Thymus (tissue), 11 donors: ENCODE results near the gene DAPL1. TPM values are rescaled to one million over a fixed set of nuclear protein-coding genes. Genes with fewer than 3 reads are reported as not detected.

ENCODE experiments used
- DNase-seq, 9 donors: peaks; one replicate each; pipeline ENCODE4 v3.0.0-alpha.2; 2013; ENCODE audit warnings: low spot score in 9 of 9, low read depth in 6 of 9, missing footprints in 1 of 9
- H3K27ac ChIP-seq, 2 donors: one replicate each; pipeline ENCODE4 v1.5.1; 2013; ENCODE audit warnings: control low read depth in 1 of 2, low read depth in 1 of 2, low read length in 1 of 2, mild to moderate bottlenecking in 1 of 2, moderate library complexity in 1 of 2
- H3K27me3 ChIP-seq, 2 donors: one replicate each; pipeline ENCODE4 v1.5.1; 2013; ENCODE audit warnings: low read length in 1 of 2; ENCODE audit not compliant: control insufficient read depth in 2 of 2, insufficient read depth in 1 of 2
- H3K36me3 ChIP-seq, 2 donors: one replicate each; pipeline ENCODE4 v1.5.1; 2013; ENCODE audit warnings: low read length in 1 of 2, mild to moderate bottlenecking in 1 of 2, moderate library complexity in 1 of 2; ENCODE audit not compliant: control insufficient read depth in 2 of 2, insufficient read depth in 2 of 2
- H3K4me1 ChIP-seq, 2 donors: one replicate each; pipeline ENCODE4 v1.5.1; 2013; ENCODE audit warnings: low read length in 2 of 2; ENCODE audit not compliant: control insufficient read depth in 2 of 2, insufficient read depth in 2 of 2
- H3K4me3 ChIP-seq, 2 donors: one replicate each; pipeline ENCODE4 v1.5.1; 2013; ENCODE audit warnings: low read length in 2 of 2, control low read depth in 1 of 2, mild to moderate bottlenecking in 1 of 2
- H3K9me3 ChIP-seq, 2 donors: one replicate each; pipeline ENCODE4 v1.5.1; 2013; ENCODE audit warnings: low read length in 1 of 2, mild to moderate bottlenecking in 1 of 2; ENCODE audit not compliant: control insufficient read depth in 2 of 2, insufficient read depth in 1 of 2
- WGBS: extraction: QIAGEN DNeasy Blood & Tissue Kit; methylation state at CpG from one replicate; pipeline ENCODE4 v1.1.7; 2013; 5-methylcytosine and 5-hydroxymethylcytosine counted together
- polyA plus RNA-seq: library from polyadenylated mRNA; stranded (reverse); fragments of 200-250 nt; gene quantifications from one replicate; pipeline ENCODE4 v1.2.3, GENCODE V29; 2013
- total RNA-seq: library from RNA; stranded (reverse); fragments of 120-200 nt; gene quantifications from one replicate; pipeline ENCODE4 v1.2.4, GENCODE V29; 2013
- donor health status: healthy.

DAPL1 gene
- total and polyA plus RNA-seq, 2 donors: 2.9 to 47.4 TPM

GRCh38 chr2:158774681-158775080 lies 20.4 kb upstream of the DAPL1 start:
- no peaks in the 10 kb centered on the region for H3K36me3 ChIP-seq
- DNase-seq: no peak
- WGBS: 93% methylated on average over 1 of the region's 1 CpG
- no peaks in the 10 kb centered on the region for H3K9me3 ChIP-seq
- H3K27ac ChIP-seq: no peak overlapping the region
- H3K4me3 ChIP-seq: no peak overlapping the region
- H3K4me1 ChIP-seq: no peaks in the 10 kb centered on the region
- H3K27me3 ChIP-seq: no peaks in the 10 kb centered on the region

GRCh38 chr2:158775273-158776027 lies 19.7 kb upstream of the DAPL1 start:
- H3K27me3 ChIP-seq: no peaks in the 10 kb centered on the region
- WGBS: 98% methylated on average over 3 of the region's 3 CpGs
- no peak for DNase-seq
- H3K4me3 ChIP-seq: no peak overlapping the region
- H3K27ac ChIP-seq: no peak overlapping the region
- no peaks in the 10 kb centered on the region for H3K36me3 ChIP-seq
- H3K4me1 ChIP-seq: no peaks in the 10 kb centered on the region
- no peaks in the 10 kb centered on the region for H3K9me3 ChIP-seq

- no peaks in the 10 kb centered on the region for H3K27me3 ChIP-seq
- no peaks in the 10 kb centered on the region for H3K4me1 ChIP-seq
- DNase-seq: no peak
- no peaks in the 10 kb centered on the region for H3K9me3 ChIP-seq
- no peak overlapping the region for H3K27ac ChIP-seq
- H3K4me3 ChIP-seq: no peak overlapping the region
- no peaks in the 10 kb centered on the region for H3K36me3 ChIP-seq
- 94% methylated on average over 2 of the region's 2 CpGs for WGBS
These were observed 18.9 kb upstream of the DAPL1 start for GRCh38 chr2:158776231-158776630.

GRCh38 chr2:158777077-158777476 lies 18.0 kb upstream of the DAPL1 start:
- Histone ChIP-seq H3K9me3 (no peaks in the 10 kb centered on the region), H3K4me3 (no peak overlapping the region), H3K27ac (no peak overlapping the region), H3K27me3 (no peaks in the 10 kb centered on the region), H3K4me1 (no peaks in the 10 kb centered on the region), H3K36me3 (no peaks in the 10 kb centered on the region)
- DNase-seq: no peak
- WGBS: 93% methylated on average over 3 of the region's 3 CpGs

GRCh38 chr2:158778243-158778642 lies 16.9 kb upstream of the DAPL1 start:
- H3K9me3 ChIP-seq: no peaks in the 10 kb centered on the region
- no peaks in the 10 kb centered on the region for H3K27me3 ChIP-seq
- no peak overlapping the region for H3K4me3 ChIP-seq
- no peak for DNase-seq
- no peak overlapping the region for H3K27ac ChIP-seq
- WGBS: 99% methylated on average over 2 of the region's 2 CpGs
- no peaks in the 10 kb centered on the region for H3K4me1 ChIP-seq
- no peaks in the 10 kb centered on the region for H3K36me3 ChIP-seq

- WGBS: 97% methylated on average over 1 of the region's 1 CpG
- no peaks in the 10 kb centered on the region for H3K9me3 ChIP-seq
- H3K4me3 ChIP-seq: no peak overlapping the region
- no peak for DNase-seq
- no peak overlapping the region for H3K27ac ChIP-seq
- no peaks in the 10 kb centered on the region for H3K4me1 ChIP-seq
- no peaks in the 10 kb centered on the region for H3K36me3 ChIP-seq
- no peaks in the 10 kb centered on the region for H3K27me3 ChIP-seq
These were observed 15.5 kb upstream of the DAPL1 start for GRCh38 chr2:158779621-158780020.

GRCh38 chr2:158781353-158781961 lies 13.7 kb upstream of the DAPL1 start:
- 94% methylated on average over 4 of the region's 4 CpGs for WGBS
- no peaks in the 10 kb centered on the region for H3K9me3 ChIP-seq
- DNase-seq: no peak
- H3K36me3 ChIP-seq: no peaks in the 10 kb centered on the region
- no peak overlapping the region for H3K4me3 ChIP-seq
- no peaks in the 10 kb centered on the region for H3K4me1 ChIP-seq
- H3K27me3 ChIP-seq: no peaks in the 10 kb centered on the region
- no peak overlapping the region for H3K27ac ChIP-seq

- WGBS: 97% methylated on average over 11 of the region's 11 CpGs
- no peaks in the 10 kb centered on the region for H3K4me1 ChIP-seq
- no peak overlapping the region for H3K27ac ChIP-seq
These were observed 13.0 kb upstream of the DAPL1 start for GRCh38 chr2:158782136-158782535.

GRCh38 chr2:158782616-158783015 lies 12.5 kb upstream of the DAPL1 start:
- Histone ChIP-seq H3K27ac (no peak overlapping the region), H3K27me3 (no peaks in the 10 kb centered on the region), H3K4me1 (no peaks in the 10 kb centered on the region), H3K4me3 (no peak overlapping the region), H3K36me3 (no peaks in the 10 kb centered on the region), H3K9me3 (peaks cover 0 to 4% of the 10 kb centered on the region in 2 donors)
- 78% methylated on average over 5 of the region's 5 CpGs for WGBS
- DNase-seq: no peak

More at GRCh38 chr2:158782136-158782535, 13.0 kb upstream of the DAPL1 start:
- H3K9me3 ChIP-seq: peaks cover 0 to 4% of the 10 kb centered on the region in 2 donors
- DNase-seq: no peak
- no peak overlapping the region for H3K4me3 ChIP-seq
- no peaks in the 10 kb centered on the region for H3K27me3 ChIP-seq
- H3K36me3 ChIP-seq: no peaks in the 10 kb centered on the region
